ENCODE data around the gene POU2F2. TPM values are rescaled to one million over a fixed set of nuclear protein-coding genes. Genes with fewer than 3 reads are reported as not detected.

Gene POU2F2
- total and polyA plus RNA-seq, 7 donors: 0.14 to 0.86 (median 0.43) TPM

- intact Hi-C loops (cut with DNase I): no loop called here
- 89 to 93% (median 91%) methylated on average over 19 to 20 of the region's 20 CpGs for WGBS, 3 donors
Observed at GRCh38 chr19:42116308-42117075, 15.8 kb downstream of the POU2F2 start.

GRCh38 chr19:42115705-42116104 lies 16.5 kb downstream of the POU2F2 start:
- WGBS, 3 donors: 61 to 65% (median 65%) methylated on average over 4 of the region's 4 CpGs
- ATAC-seq (no peak), DNase-seq (no peak)
- Histone ChIP-seq H3K27ac (no peak overlapping the region), H3K27me3 (ENCODE audit: insufficient read depth in 3 of 3, low read length in 2 of 3) (peaks cover 0 to 5% (median 2%) of the 10 kb centered on the region in 3 donors), H3K4me1 (no peaks in the 10 kb centered on the region), H3K4me3 (no peak overlapping the region), H3K36me3 (ENCODE audit: insufficient read depth in 1 of 2, low read depth in 1 of 2) (no peaks in the 10 kb centered on the region), H3K9me3 (no peaks in the 10 kb centered on the region)
- no peak for TF ChIP-seq CTCF (IDR thresholded peaks at IDR 0.05)
- intact Hi-C loops (cut with DNase I): no loop called here

More at GRCh38 chr19:42116308-42117075, 15.8 kb downstream of the POU2F2 start:
- Histone ChIP-seq H3K4me1 (no peaks in the 10 kb centered on the region), H3K36me3 (ENCODE audit: insufficient read depth in 1 of 2, low read depth in 1 of 2) (no peaks in the 10 kb centered on the region), H3K9me3 (no peaks in the 10 kb centered on the region), H3K27me3 (ENCODE audit: insufficient read depth in 3 of 3, low read length in 2 of 3) (peaks cover 0 to 3% (median 2%) of the 10 kb centered on the region in 3 donors), H3K4me3 (no peak overlapping the region), H3K27ac (no peak overlapping the region)
- peak in 1 of 2 donors; percentile 30 for DNase-seq
- no peak for ATAC-seq
- TF ChIP-seq CTCF (IDR thresholded peaks at IDR 0.05): no peak

GRCh38 chr19:42115219-42115618 lies 17.0 kb downstream of the POU2F2 start:
- WGBS, 3 donors: 37 to 47% (median 45%) methylated on average over 4 of the region's 4 CpGs

GRCh38 chr19:42114412-42114811 lies 17.8 kb downstream of the POU2F2 start:
- no peak overlapping the region for H3K27ac ChIP-seq
- ATAC-seq: no peak

More at GRCh38 chr19:42115219-42115618, 17.0 kb downstream of the POU2F2 start:
- DNase-seq (no peak), ATAC-seq (no peak)
- Histone ChIP-seq H3K9me3 (no peaks in the 10 kb centered on the region), H3K27ac (no peak overlapping the region), H3K4me3 (no peak overlapping the region), H3K27me3 (ENCODE audit: insufficient read depth in 3 of 3, low read length in 2 of 3) (peaks cover 0 to 5% (median 2%) of the 10 kb centered on the region in 3 donors), H3K4me1 (no peaks in the 10 kb centered on the region), H3K36me3 (ENCODE audit: insufficient read depth in 1 of 2, low read depth in 1 of 2) (no peaks in the 10 kb centered on the region)
- intact Hi-C loops (cut with DNase I): no loop called here
- no peak for TF ChIP-seq CTCF (IDR thresholded peaks at IDR 0.05)

More at GRCh38 chr19:42114412-42114811, 17.8 kb downstream of the POU2F2 start:
- Histone ChIP-seq H3K36me3 (ENCODE audit: insufficient read depth in 1 of 2, low read depth in 1 of 2) (no peaks in the 10 kb centered on the region), H3K4me1 (no peaks in the 10 kb centered on the region), H3K27me3 (ENCODE audit: insufficient read depth in 3 of 3, low read length in 2 of 3) (peaks cover 0 to 5% (median 2%) of the 10 kb centered on the region in 3 donors), H3K4me3 (no peak overlapping the region), H3K9me3 (no peaks in the 10 kb centered on the region)
- peak in 1 of 2 donors; percentile 39 for DNase-seq
- intact Hi-C loops (cut with DNase I): no loop called here
- TF ChIP-seq CTCF (IDR thresholded peaks at IDR 0.05): no peak
- 7 to 23% (median 17%) methylated on average over 7 of the region's 7 CpGs for WGBS, 3 donors

Data from psoas muscle (tissue), 8 donors.